ENCODE data around the gene HSD11B1.

Gene HSD11B1

DNA sequence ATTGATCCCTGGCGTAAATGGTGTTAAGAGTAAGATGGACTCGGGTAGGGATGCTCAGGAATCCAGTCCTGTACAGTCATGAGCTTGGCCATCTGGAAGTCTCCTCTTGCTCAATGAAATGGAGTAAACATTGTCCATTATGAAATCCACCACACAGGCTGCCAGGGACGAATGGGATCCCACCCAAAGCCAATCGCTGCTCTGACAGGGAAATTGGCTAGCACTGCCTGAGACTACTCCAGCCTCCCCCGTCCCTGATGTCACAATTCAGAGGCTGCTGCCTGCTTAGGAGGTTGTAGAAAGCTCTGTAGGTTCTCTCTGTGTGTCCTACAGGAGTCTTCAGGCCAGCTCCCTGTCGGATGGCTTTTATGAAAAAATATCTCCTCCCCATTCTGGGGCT is at the start of gene HSD11B1:
HSD11B1 (plus strand) TSS at position 263 of the 400 bp plus-strand sequence; CDS start at position 360, 97 bp downstream.
- no peak for DNase-seq

DNA sequence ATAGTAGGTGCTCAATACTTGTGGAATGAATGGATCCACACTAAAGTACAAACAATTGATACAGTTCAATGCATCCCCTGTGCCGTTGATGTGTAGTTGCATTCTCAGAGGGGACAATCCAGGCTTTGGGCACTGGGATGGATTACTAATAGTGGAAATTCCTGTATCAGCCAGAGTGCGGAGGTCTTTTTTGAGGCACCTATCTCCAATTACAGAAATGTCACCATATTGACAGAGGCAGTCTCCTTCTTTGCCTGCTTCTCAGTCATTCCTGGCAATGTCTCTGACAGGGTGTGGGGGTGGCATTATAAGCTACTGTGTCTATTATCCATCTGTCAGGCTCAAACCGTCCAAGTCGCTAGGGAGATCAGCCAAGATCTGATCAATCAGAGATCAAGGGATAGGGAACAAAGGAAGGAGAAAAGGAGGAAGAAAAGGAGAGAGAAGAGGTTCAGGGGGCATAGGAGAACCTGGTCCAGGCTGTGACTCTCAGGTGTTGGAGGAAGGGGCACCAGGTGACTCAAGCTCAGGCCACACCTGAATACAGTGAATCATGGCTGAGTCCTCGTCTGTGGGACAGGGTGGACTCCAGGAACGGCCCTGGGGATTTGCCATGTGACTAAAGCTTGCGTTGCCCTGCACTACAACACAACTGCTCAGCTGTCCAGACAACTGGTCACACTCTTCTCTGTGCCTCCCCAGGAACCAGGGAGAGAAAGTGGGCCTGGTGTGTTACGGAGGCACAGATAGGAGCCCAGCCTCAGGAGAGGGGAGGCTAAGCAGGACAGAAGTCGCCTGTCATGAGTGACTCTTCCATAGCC is 49.0 kb upstream of the HSD11B1 start:
- DNase-seq: no peak

DNA sequence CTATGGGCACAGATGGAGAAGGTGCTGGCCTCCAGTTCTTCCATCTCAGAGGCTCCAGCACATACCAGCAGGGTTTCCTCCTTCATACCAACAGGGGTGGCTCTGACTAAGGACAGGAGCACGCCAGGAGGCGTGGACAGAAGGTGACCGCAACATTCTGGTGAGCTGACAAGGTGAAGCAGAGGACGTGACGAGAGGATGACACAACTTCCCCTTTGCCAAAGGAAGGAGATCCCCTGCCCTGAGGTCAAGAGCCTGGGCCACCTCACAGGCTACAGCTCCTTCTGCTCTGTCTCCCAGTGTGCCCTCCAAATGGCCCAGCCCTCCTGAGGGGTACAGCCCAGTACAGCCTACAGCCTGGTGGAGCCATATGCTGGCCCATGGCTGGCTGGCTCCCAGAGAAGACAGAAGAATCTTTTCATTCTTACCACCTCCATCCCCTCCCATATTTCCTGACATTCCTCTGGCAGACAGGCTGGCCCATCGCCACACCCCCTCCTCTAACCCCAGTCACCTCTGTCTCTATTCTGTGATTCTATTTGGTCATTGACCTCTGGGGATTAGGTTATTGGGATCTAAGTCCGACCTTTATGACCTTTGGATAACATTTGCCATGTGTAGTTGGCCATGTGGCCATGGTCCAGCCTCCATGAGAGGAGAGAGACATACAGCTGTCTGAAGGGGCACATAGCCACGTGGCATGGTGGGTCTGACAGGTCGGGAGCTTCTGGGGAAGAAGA is 47.3 kb upstream of the HSD11B1 start:
- DNase-seq: no peak

DNA sequence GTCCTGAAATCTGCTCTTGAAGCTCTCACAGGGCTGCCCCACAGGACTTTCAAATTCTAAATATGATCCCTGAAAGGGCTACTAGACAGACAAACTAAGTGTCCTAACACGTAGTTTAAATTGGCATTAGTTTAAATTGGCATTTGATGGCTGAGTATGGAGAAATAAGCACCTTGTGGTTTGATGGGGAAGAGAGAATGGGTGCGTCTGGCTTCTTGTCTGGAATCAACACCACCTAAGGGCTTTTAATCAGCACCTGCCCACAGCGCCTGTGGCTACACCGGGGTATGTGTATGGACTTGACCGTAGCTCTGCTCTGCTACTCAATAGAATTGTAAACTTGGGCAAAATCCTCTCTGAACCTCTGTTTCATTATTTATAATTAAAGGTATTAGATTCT is 46.7 kb upstream of the HSD11B1 start:
- DNase-seq: no peak

- no peak for DNase-seq
Observed at GRCh38 chr1:209659909-209660308, 44.7 kb upstream of the HSD11B1 start.

GRCh38 chr1:209661071-209661470 is 43.6 kb upstream of the HSD11B1 start:
- DNase-seq: no peak

DNA sequence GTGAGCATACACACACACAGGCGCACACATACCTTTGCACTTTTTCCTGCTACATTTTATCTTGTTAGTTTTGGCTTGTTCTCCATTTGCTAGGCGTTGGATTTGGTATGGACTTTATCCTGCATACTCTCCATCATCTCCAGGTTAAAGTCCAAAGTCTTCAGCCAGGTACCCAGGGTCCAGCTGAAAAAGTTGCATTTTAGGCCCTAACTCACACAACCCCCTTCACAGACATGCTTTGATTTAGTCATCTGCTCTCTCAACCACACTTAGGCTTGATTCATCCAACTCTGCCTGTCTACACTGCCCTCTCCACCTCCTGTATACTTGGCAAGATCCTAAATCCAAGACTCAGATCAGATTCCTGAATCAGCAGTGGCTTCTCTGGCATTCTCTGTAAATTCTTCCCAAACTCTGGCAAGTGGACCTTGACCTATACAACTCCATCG is 41.7 kb upstream of the HSD11B1 start:
- no peak for DNase-seq

DNA sequence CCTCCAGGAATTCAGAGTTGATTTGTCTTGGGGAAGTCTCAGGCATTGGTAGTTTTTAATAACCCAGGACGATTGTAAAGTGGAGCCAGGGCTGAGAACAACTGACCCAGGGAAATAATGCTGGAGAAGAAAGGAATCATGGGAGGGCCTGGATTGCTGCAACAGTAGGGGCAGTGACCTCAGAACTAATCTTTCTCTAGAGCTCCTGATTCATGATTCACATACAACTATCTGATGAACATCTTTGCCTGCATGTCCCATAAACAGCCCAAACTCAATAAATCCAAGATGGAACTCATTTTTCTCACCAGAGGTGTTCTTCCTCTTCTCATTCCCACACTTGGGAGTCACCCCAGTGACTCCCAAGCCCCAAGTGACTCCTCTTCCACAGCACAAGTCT is 37.5 kb upstream of the HSD11B1 start:
- DNase-seq: no peak

DNA sequence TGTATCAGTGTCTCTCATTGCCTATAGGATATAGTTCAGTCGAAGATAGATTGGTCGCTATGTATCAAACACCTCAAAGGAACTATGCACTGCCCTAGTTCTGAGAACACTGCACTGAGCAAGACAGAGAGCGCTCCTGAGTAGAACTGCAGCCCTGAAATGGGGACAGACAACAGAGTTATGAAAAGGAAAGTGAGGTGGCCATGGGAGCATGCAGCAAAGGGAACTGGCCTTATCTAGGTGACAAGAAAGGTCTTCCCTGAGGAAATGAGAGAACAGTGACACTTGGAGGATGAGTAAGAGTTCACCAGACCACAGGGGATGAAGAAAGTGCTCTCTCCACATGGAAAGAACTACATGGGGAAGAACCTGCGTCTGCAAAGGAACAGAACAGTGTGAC is 36.9 kb upstream of the HSD11B1 start:
- no peak for DNase-seq

DNA sequence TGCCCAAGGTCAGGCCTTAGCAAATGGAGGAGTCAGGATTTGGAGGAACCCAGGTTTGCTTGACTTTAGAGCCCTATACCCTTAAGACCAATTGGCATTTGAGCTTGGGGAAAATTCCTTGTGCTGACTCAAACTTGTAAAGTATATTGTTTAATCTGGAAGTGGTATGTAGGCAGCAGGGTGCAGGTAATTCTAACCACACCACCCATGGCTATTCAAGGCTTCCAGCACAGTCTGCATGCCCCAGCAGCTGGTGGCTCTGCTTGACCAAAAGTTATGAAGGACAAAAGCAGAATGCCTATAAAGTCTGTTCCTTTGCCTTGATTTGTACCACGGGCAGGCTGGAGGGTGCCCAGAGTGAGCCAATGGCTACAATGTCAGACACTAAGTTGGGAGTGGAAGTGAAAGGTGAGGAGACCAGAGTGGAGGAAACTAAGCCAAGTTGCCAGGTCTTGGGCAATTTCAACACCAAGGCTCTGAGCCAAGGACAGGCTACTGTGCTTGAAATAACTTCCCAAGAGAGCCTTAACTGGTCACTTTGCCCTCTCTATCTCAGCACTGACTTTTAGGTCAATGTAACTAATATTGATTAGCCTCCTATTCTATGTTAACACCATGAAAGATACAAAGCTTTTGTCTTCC is 34.1 kb upstream of the HSD11B1 start:
- DNase-seq: no peak

DNA sequence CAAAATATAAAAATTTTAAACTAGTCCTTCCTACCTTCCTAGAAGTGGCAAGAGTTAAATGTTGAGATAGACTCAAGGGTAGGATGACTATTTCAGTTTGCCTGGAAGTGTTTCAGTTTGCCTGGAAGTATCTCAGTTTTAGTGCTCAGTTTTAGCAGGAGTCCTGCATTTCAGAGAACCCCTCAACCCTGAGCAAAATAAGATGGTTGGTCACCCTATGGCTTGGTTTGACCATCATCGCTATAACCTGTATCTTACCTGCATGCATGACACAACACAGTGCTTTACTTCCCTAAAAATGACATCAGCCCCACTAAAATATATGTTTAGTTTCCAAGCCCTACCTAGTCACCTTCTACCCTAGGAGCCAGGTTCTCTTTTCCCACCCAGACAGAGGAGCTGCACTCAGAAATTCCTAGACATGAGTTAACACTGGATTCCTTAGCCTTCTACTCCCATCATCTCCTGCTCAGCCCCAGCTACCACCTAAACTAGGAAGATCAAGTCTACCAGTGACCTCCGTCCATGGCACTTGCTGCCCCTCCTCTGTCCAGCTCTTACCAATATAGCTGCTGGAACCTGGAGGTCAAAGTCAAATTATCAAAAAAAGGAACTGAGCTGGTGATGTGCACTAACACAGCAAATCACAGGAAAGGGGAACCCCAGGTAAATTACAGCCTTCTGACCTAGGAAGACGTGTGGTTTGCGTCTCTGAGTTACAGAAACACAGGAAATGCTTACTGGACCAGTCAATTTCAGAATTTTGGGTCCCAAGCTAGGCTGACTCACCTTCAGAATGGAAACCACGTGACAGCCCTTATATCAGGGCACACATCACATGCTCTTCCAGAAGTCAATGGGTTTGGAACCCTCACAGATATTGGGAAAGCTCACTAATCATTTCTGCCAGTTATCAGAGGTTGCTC is 31.7 kb upstream of the HSD11B1 start:
- DNase-seq: no peak

- no peak for DNase-seq
Observed at GRCh38 chr1:209673631-209674417, 30.8 kb upstream of the HSD11B1 start.

DNA sequence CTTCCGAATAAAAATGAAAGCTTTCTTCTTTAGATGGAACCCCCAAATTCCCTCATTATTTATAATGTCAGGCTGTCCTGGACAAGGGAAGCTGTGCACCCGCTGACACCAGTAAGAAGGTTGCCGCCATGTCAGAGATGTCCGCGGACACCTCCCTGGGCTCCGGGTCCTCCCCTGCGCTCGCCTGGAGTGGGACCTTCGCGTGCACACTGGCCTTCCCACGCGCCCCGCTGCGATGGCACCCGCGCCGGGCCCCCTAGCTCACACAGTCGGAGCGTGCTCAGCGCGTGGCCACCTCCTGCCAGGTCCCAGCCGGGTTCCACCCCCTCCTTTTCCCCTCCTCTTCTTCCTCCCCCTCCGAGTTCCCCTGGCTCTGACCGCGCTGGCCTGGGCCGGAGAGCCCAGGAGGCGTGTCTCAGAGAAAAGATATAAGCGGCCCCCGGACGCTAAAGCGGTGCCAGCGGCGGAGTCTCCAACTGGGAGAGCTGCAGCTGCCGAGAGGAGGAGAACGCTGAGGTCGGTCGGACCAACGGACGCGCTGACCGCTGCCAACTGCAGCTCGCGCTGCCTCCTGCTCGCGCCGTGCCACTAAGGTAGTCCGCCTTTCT is 29.6 kb upstream of the HSD11B1 start, which contains the start of gene G0S2:
G0S2 (plus strand) TSS at position 456 of the 608 bp plus-strand sequence. CDS start 273 bp downstream, outside the sequence.
- DNase-seq: no peak

DNA sequence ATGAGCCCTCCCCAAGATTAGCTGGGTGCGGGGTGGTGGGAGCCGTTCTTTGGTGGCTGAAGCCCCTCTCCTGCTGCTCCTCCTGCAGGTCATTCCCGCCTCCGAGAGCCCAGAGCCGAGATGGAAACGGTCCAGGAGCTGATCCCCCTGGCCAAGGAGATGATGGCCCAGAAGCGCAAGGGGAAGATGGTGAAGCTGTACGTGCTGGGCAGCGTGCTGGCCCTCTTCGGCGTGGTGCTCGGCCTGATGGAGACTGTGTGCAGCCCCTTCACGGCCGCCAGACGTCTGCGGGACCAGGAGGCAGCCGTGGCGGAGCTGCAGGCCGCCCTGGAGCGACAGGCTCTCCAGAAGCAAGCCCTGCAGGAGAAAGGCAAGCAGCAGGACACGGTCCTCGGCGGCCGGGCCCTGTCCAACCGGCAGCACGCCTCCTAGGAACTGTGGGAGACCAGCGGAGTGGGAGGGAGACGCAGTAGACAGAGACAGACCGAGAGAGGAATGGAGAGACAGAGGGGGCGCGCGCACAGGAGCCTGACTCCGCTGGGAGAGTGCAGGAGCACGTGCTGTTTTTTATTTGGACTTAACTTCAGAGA is 29.0 kb upstream of the HSD11B1 start:
- DNase-seq: no peak

- no peak for DNase-seq
Observed at GRCh38 chr1:209678981-209679539, 25.6 kb upstream of the HSD11B1 start.

GRCh38 chr1:209685821-209686220 is 18.8 kb upstream of the HSD11B1 start:
- no peak for DNase-seq

DNA sequence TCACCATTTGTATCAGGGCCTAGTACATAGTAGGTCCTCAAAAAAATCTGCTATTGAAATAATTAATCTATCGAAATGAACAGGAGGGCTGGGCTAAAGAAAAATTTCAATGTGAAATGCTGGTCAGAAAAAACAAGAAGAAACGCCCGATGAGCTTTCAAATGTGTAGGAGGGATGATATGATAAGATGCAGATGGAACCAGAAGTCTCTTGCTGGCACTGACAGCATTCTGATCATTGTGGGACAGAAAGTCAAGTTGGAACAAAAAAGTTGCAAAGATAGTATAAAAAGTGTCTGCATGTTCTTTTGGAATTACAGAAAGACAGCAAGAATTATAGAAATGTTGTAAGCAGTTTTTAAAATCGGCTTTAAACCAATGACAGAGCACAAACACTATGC is 18.3 kb upstream of the HSD11B1 start:
- no peak for DNase-seq

- no peak for DNase-seq
Observed at GRCh38 chr1:209688746-209689234, 15.9 kb upstream of the HSD11B1 start.

DNA sequence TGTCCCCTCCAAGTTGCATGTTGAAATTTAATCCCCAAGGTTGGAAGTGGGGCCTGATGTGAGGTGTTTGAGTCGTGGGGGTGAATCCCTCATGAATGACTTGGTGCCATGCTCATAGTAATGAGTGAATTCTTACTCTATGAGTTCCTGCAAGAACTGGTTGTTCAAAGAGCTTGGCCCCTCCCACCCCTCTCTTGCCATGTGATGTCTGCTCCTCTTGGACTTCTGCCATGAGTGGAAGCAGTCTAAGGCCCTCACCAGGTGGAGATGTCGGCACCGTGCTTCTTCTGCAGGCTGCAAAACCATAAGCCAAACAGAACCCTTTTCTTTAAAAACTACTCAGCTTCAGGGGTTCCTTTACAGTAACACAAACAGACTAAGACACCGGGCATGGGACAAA is 15.2 kb upstream of the HSD11B1 start:
- no peak for DNase-seq

DNA sequence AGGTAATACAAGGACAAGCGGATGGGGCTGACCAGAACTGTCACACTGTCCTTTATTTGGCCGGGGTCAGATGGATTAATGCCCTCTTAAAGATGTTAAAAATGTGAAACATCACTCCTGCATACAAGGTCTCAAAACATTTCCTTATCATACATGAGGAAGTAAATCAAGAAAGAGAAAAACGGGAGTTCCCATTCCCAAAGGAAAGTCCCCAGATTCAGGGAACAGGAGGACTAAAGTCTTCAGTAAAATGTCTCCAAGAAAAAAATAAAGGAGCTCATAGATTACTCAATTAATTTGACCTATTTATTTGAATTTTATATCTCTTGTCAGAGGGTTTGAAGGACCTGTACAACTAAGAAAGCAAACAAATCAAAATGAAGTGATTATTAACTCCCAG is 13.4 kb upstream of the HSD11B1 start:
- no peak for DNase-seq
